Endothelial cell (in vitro differentiated cells): ENCODE measurements around the gene FADS3. TPM values are rescaled to one million over a fixed set of nuclear protein-coding genes. Genes with fewer than 3 reads are reported as not detected.

Experiments used
- DNase-seq: peaks from one replicate; pipeline ENCODE4 v3.0.0; 2021; ENCODE audit warnings: low spot score
- H3K27ac Mint-ChIP-seq: one replicate; pipeline ENCODE4 v1.8.0; 2021; ENCODE audit warnings: mixed read lengths, inconsistent platforms; ENCODE audit not compliant: unreplicated experiment
- H3K27me3 Mint-ChIP-seq: one replicate; pipeline ENCODE4 v1.8.0; 2021; ENCODE audit warnings: mild to moderate bottlenecking, moderate library complexity, mixed read lengths, inconsistent platforms; ENCODE audit not compliant: unreplicated experiment
- H3K36me3 Mint-ChIP-seq: one replicate; pipeline ENCODE4 v1.8.0; 2021; ENCODE audit warnings: mild to moderate bottlenecking, low read depth, mixed read lengths, inconsistent platforms; ENCODE audit not compliant: unreplicated experiment
- H3K4me1 Mint-ChIP-seq: one replicate; pipeline ENCODE4 v1.8.0; 2021; ENCODE audit warnings: mild to moderate bottlenecking, mixed read lengths, inconsistent platforms; ENCODE audit not compliant: unreplicated experiment
- H3K4me3 Mint-ChIP-seq: one replicate; pipeline ENCODE4 v1.8.0; 2021; ENCODE audit warnings: mild to moderate bottlenecking, mixed read lengths, inconsistent platforms; ENCODE audit not compliant: unreplicated experiment
- H3K9me3 Mint-ChIP-seq: one replicate; pipeline ENCODE4 v1.8.0; 2021; ENCODE audit warnings: mixed read lengths, inconsistent platforms; ENCODE audit not compliant: unreplicated experiment
- CTCF ChIP-seq: fragments of 200-600 bp; sonication (generic); IDR thresholded peaks from one replicate; pipeline ENCODE4 v1.5.0; 2021; ENCODE audit warnings: antibody characterized with exemption; ENCODE audit not compliant: unreplicated experiment
- total RNA-seq: library from RNA; stranded (reverse); fragmentation: NEBNext Ultra II Directional; extraction: Animal tissue kit (Norgen Biotek cat#: 25700); gene quantifications from one replicate; pipeline ENCODE4 v1.2.1, GENCODE V29; 2021; ENCODE audit not compliant: unreplicated experiment

The FADS3 gene
- total RNA-seq, 1 donor from 2014 or later: 42.0 TPM

GRCh38 chr11:61895046-61895717 lies 3.8 kb upstream of the FADS3 start:
- Mint-ChIP-seq H3K9me3 (no peaks in the 10 kb centered on the region), H3K4me1 (no peaks in the 10 kb centered on the region), H3K36me3 (no peaks in the 10 kb centered on the region), H3K4me3 (peak overlapping the region; percentile 5), H3K27me3 (peaks cover 2% of the 10 kb centered on the region), H3K27ac (no peak overlapping the region)
- no peak for TF ChIP-seq CTCF
- no peak for DNase-seq

GRCh38 chr11:61893981-61894380 lies 2.6 kb upstream of the FADS3 start:
- peaks cover 2% of the 10 kb centered on the region for H3K27me3 Mint-ChIP-seq
- TF ChIP-seq CTCF: no peak
- no peaks in the 10 kb centered on the region for H3K36me3 Mint-ChIP-seq
- no peaks in the 10 kb centered on the region for H3K9me3 Mint-ChIP-seq
- no peak overlapping the region for H3K27ac Mint-ChIP-seq
- no peak overlapping the region for H3K4me3 Mint-ChIP-seq
- no peaks in the 10 kb centered on the region for H3K4me1 Mint-ChIP-seq
- no peak for DNase-seq

GRCh38 chr11:61892085-61892370 lies 683 bp upstream of the FADS3 start:
- peaks cover 5% of the 10 kb centered on the region for H3K27me3 Mint-ChIP-seq
- TF ChIP-seq CTCF: no peak
- H3K4me1 Mint-ChIP-seq: no peaks in the 10 kb centered on the region
- no peak overlapping the region for H3K27ac Mint-ChIP-seq
- peak overlapping the region; percentile 83 for H3K4me3 Mint-ChIP-seq
- H3K9me3 Mint-ChIP-seq: no peaks in the 10 kb centered on the region
- no peak for DNase-seq
- H3K36me3 Mint-ChIP-seq: no peaks in the 10 kb centered on the region

GRCh38 chr11:61890529-61891330 lies 615 bp downstream of the FADS3 start:
- TF ChIP-seq CTCF: no peak
- Mint-ChIP-seq H3K36me3 (no peaks in the 10 kb centered on the region), H3K9me3 (no peaks in the 10 kb centered on the region), H3K27me3 (peaks cover 7% of the 10 kb centered on the region), H3K27ac (no peak overlapping the region), H3K4me3 (peak overlapping the region; percentile 81), H3K4me1 (no peaks in the 10 kb centered on the region)
- DNase-seq: no peak

GRCh38 chr11:61889831-61890230 lies 1.5 kb downstream of the FADS3 start:
- no peak overlapping the region for H3K4me3 Mint-ChIP-seq
- no peaks in the 10 kb centered on the region for H3K36me3 Mint-ChIP-seq
- no peak for DNase-seq
- peaks cover 8% of the 10 kb centered on the region for H3K27me3 Mint-ChIP-seq
- H3K27ac Mint-ChIP-seq: no peak overlapping the region
- TF ChIP-seq CTCF: no peak
- no peaks in the 10 kb centered on the region for H3K9me3 Mint-ChIP-seq
- H3K4me1 Mint-ChIP-seq: no peaks in the 10 kb centered on the region
